BLaER1 treated with 17β-estradiol and CSF1 and Interleukin-3, amounts not matched to agents 10 nM and 100 nM (cell line): Measurements from ENCODE around the gene METTL27.

Source experiments
- H3K27ac ChIP-seq, 11 experiments: shearing (Covaris generic); formaldehyde crosslinking; 2 replicates each; pipeline ENCODE4 v1.8.1; 2022
- H3K27me3 ChIP-seq, 11 experiments: shearing (Covaris generic); formaldehyde crosslinking; 2 replicates each; pipeline ENCODE4 v1.8.1; 2022
- H3K36me3 ChIP-seq, 11 experiments: shearing (Covaris generic); formaldehyde crosslinking; 2 replicates each; pipeline ENCODE4 v1.8.1; 2022
- H3K4me1 ChIP-seq, 10 experiments: shearing (Covaris generic); formaldehyde crosslinking; 2 replicates each; pipeline ENCODE4 v1.8.1; 2022
- H3K4me2 ChIP-seq, 11 experiments: shearing (Covaris generic); formaldehyde crosslinking; 2 replicates each; pipeline ENCODE4 v1.8.1; 2022
- H3K4me3 ChIP-seq, 10 experiments: shearing (Covaris generic); formaldehyde crosslinking; 2 replicates each; pipeline ENCODE4 v1.8.1; 2022
- H3K9ac ChIP-seq, 11 experiments: shearing (Covaris generic); formaldehyde crosslinking; 2 replicates each; pipeline ENCODE4 v1.8.1; 2022
- H3K9me3 ChIP-seq, 11 experiments: shearing (Covaris generic); formaldehyde crosslinking; replicated peaks in 1 of 11; 2 replicates each; pipeline ENCODE4 v1.8.1; 2022
- H4K20me1 ChIP-seq, 11 experiments: shearing (Covaris generic); formaldehyde crosslinking; 2 replicates each; pipeline ENCODE4 v1.8.1; 2022
- Cebpa-rat ChIP-seq, 11 experiments: shearing (Covaris generic); IDR thresholded peaks; 2 replicates each; pipeline ENCODE4 v1.8.1; 2022

METTL27 gene

DNA sequence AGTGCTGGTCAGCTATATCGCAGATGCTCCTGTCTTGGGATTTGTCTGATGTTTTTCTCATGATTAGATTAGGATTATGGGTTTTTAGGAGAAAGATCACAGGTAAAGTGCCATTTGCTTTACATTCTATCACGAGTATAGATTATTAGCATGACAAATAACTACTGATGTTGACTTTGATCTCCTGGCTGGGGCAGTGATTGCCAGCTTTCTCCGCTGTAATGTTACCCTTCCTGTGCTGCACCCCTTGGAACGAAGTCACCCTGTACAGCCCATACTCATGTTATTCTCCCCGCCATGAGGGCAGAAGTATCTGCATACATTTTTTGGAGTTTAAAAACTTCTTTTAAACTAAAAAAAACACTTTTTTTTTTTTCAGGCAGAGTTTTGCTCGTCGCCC lies 22.3 kb downstream of the METTL27 start:
- TF ChIP-seq Cebpa-rat (IDR thresholded peaks at IDR 0.05): no peak
- Histone ChIP-seq H3K4me1 (peaks cover 6 to 22% (median 13%) of the 10 kb centered on the region in 10 experiments; a peak in 15 of 20 replicates), H3K4me2 (no peak overlapping the region)

DNA sequence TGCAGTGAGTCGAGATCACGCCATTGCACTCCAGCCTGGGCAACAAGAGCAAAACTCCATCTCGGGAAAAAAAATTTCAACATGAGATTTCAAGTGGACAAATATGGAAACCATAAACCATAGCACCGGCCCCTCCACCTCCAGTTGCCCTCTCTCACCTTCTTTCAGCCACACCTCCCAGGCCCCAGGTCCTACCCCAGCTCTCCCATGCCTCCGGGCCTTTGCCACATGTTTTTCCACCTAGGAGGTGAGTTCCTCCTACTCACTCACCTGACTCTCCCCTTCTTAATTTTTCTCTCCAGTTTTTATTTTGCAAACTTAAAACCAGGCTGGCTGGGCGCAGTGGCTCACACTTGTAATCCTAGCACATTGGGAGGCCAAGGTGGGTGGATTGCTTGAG lies 25.2 kb downstream of the METTL27 start:
- Histone ChIP-seq H3K27ac (no peak overlapping the region), H3K4me2 (no peak overlapping the region)

More for the DNA sequence above, 22.3 kb downstream of the METTL27 start:
- Histone ChIP-seq H3K9me3 (no peaks in the 10 kb centered on the region), H3K4me3 (no peak overlapping the region), H4K20me1 (no peaks in the 10 kb centered on the region), H3K9ac (no peak overlapping the region), H3K27ac (no peak overlapping the region), H3K36me3 (no peaks in the 10 kb centered on the region), H3K27me3 (no peaks in the 10 kb centered on the region)

DNA sequence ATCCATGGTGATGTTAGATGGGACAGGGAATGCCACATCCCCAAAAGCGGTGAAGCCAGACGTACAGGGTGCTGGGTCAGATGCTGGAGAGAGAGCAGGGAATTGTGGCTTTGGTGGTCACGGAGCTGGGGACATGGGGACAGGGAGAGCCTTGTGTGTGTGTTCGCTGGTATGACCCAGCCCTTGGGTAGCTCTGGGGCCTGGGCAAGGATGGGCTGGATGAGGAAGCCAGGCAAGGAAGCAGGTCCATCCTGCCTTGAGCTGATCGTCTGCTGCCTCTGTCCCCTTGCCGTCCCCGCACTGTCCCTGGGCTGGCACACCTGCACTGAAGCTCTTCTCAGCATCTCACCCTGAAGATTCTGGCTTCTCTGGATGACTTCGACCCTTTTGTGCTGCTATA lies 26.9 kb downstream of the METTL27 start:
- no peaks in the 10 kb centered on the region for H4K20me1 ChIP-seq
- H3K36me3 ChIP-seq: no peaks in the 10 kb centered on the region
- H3K4me2 ChIP-seq: no peak overlapping the region
- peaks cover 0 to 13% (median 5%) of the 10 kb centered on the region in 10 experiments; a peak in 10 of 20 replicates for H3K4me1 ChIP-seq
- no peak overlapping the region for H3K4me3 ChIP-seq
- no peak for TF ChIP-seq Cebpa-rat (IDR thresholded peaks at IDR 0.05)
- H3K27ac ChIP-seq: no peak overlapping the region
- H3K27me3 ChIP-seq: no peaks in the 10 kb centered on the region
- peaks cover 16 to 26% (median 22%) of the 10 kb centered on the region in 11 experiments for H3K9me3 ChIP-seq
- H3K9ac ChIP-seq: no peak overlapping the region

More for the DNA sequence above, 25.2 kb downstream of the METTL27 start:
- Histone ChIP-seq H3K27me3 (no peaks in the 10 kb centered on the region), H3K4me1 (peaks cover under 1 to 22% (median 9%) of the 10 kb centered on the region in 10 experiments; a peak in 12 of 20 replicates), H3K4me3 (no peak overlapping the region), H3K9me3 (peaks cover 16 to 22% (median 20%) of the 10 kb centered on the region in 11 experiments), H3K9ac (no peak overlapping the region), H3K36me3 (no peaks in the 10 kb centered on the region), H4K20me1 (no peaks in the 10 kb centered on the region)
- no peak for TF ChIP-seq Cebpa-rat (IDR thresholded peaks at IDR 0.05)

DNA sequence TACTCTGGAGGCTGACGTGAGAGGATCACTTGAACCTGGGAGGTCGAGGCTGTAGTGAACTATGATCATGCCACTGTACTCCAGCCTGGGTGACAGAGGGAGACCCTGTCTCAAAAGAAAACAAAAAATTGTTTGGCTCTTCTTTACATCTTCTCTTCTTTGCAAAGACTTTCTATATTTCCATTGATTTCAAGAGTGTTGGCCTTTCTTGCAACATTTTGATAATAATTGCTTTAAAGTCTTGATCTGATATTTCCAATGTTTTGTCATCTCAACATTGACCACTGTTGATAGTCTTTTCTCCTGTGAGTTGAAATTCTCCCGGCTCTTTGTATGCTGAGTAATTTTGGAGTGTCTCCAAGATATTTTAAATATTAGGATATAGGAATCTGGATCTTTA lies 29.3 kb downstream of the METTL27 start:
- H3K27me3 ChIP-seq: no peaks in the 10 kb centered on the region
- TF ChIP-seq Cebpa-rat (IDR thresholded peaks at IDR 0.05): no peak
- no peak overlapping the region for H3K4me2 ChIP-seq
- no peak overlapping the region for H3K27ac ChIP-seq
- H3K9me3 ChIP-seq: peaks cover 16 to 26% (median 22%) of the 10 kb centered on the region in 11 experiments
- H4K20me1 ChIP-seq: no peaks in the 10 kb centered on the region
- H3K9ac ChIP-seq: no peak overlapping the region
- no peaks in the 10 kb centered on the region for H3K36me3 ChIP-seq
- peaks cover 0 to 13% (median 4%) of the 10 kb centered on the region in 10 experiments; a peak in 10 of 20 replicates for H3K4me1 ChIP-seq
- H3K4me3 ChIP-seq: no peak overlapping the region

DNA sequence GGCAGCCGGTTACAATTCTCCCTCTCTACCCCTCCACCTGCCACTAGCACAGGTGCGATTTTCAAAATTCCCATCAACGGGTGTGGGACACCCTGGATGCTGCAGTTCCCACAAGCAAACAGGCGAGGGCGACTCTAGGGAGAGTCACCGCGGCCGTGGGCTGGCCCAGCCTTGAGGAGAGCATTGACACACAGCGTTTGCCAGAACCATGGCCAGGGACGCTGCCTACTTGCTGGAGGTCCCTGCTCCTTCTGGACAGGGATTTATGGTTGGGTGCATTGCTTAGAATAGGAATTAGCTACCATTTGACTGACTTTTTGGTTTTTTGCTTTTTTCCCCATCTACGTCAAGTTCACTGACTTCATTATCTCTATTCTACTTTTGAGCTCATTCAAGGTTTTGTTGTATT lies 30.6 kb downstream of the METTL27 start:
- Histone ChIP-seq H3K36me3 (no peaks in the 10 kb centered on the region), H4K20me1 (no peaks in the 10 kb centered on the region), H3K9ac (no peak overlapping the region), H3K4me3 (no peak overlapping the region), H3K27ac (no peak overlapping the region), H3K4me2 (no peak overlapping the region), H3K4me1 (peaks cover 0 to 13% (median 4%) of the 10 kb centered on the region in 10 experiments; a peak in 10 of 20 replicates), H3K9me3 (peaks cover 16 to 26% (median 22%) of the 10 kb centered on the region in 11 experiments), H3K27me3 (no peaks in the 10 kb centered on the region)
- no peak for TF ChIP-seq Cebpa-rat (IDR thresholded peaks at IDR 0.05)

DNA sequence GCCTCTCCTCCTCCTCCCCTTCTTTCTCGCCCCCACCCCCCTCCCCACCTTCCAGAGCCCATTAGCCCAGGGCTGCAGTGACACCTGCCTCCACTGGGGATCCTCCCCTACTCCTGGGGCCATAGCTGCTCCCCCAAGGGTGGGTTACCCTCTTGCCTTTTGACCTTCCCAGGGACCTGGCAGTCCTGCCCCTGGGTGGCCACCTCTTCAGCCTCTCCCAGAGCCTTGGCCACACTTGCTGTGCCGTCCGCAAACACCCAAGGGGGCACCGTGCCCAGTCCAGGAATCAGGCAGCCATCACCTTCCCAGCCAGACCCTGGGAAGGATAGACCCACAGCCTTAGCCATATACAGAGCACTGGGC lies 31.3 kb downstream of the METTL27 start:
- Histone ChIP-seq H4K20me1 (no peaks in the 10 kb centered on the region), H3K36me3 (no peaks in the 10 kb centered on the region), H3K27ac (no peak overlapping the region), H3K4me3 (no peak overlapping the region), H3K4me1 (peaks cover 0 to 13% (median 4%) of the 10 kb centered on the region in 10 experiments; a peak in 10 of 20 replicates), H3K9me3 (peaks cover 16 to 26% (median 22%) of the 10 kb centered on the region in 11 experiments), H3K27me3 (no peaks in the 10 kb centered on the region), H3K9ac (no peak overlapping the region), H3K4me2 (no peak overlapping the region)
- TF ChIP-seq Cebpa-rat (IDR thresholded peaks at IDR 0.05): no peak

DNA sequence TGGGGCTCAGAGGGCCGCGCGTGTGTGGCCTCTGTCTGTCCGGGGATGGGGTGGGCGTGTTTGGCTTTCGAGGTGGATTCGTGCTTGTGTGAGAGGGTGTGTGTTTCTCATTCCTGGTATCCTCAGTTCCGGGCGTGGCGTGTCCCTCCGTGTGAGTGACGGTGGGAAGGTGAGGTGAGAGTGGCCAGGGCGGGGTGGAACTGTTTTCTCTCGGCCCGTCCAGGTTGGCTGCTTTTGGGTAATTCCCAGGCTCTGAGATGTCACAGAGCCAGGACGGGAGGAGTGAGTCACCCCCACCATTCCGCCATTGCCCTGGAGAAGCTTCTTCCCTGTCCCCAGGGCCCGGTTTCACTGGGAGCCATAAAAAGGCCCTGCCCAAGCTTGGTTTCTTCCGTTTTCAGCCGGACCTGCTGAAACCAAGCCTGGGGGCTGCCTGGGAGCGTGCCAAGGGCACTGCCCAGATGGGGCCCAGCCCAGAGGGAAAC lies 32.8 kb downstream of the METTL27 start:
- Histone ChIP-seq H3K36me3 (no peaks in the 10 kb centered on the region), H3K27me3 (no peaks in the 10 kb centered on the region), H3K4me3 (no peak overlapping the region), H3K9ac (no peak overlapping the region), H3K4me1 (peaks cover 0 to 1% (median 0%) of the 10 kb centered on the region in 10 experiments; a peak in 3 of 20 replicates), H3K4me2 (no peak overlapping the region), H3K27ac (no peak overlapping the region), H3K9me3 (peaks cover 16 to 26% (median 22%) of the 10 kb centered on the region in 11 experiments), H4K20me1 (no peaks in the 10 kb centered on the region)
- TF ChIP-seq Cebpa-rat (IDR thresholded peaks at IDR 0.05): no peak

DNA sequence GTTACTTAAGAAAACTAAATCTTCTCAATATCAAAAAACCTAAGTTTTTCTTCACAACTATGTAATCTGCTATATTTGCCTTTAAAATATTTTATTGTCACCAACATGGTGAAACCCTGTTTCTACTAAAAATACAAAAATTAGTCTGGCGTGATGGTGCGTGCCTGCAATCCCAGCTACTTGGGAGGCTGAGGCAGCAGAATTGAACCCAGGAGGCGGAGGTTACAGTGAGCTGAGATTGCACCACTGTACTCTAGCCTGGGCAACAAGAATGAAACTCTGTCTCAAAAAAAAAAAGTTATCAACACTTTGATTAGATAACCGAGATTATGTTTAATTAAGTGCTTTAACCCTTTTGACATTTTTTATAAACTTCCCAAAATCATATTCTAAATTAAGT lies 39.9 kb downstream of the METTL27 start:
- H3K4me3 ChIP-seq: no peak overlapping the region
- no peak for TF ChIP-seq Cebpa-rat (IDR thresholded peaks at IDR 0.05)
- no peak overlapping the region for H3K4me2 ChIP-seq
- H3K9ac ChIP-seq: no peak overlapping the region
- H3K9me3 ChIP-seq: peaks cover 0 to 8% (median 0%) of the 10 kb centered on the region in 11 experiments; a peak in 3 of 22 replicates
- H3K27ac ChIP-seq: no peak overlapping the region
- H3K4me1 ChIP-seq: peaks cover 0 to 5% (median 0%) of the 10 kb centered on the region in 10 experiments; a peak in 2 of 20 replicates
- H3K36me3 ChIP-seq: no peaks in the 10 kb centered on the region
- no peaks in the 10 kb centered on the region for H3K27me3 ChIP-seq
- H4K20me1 ChIP-seq: no peaks in the 10 kb centered on the region; a peak in 1 of 22 replicates

DNA sequence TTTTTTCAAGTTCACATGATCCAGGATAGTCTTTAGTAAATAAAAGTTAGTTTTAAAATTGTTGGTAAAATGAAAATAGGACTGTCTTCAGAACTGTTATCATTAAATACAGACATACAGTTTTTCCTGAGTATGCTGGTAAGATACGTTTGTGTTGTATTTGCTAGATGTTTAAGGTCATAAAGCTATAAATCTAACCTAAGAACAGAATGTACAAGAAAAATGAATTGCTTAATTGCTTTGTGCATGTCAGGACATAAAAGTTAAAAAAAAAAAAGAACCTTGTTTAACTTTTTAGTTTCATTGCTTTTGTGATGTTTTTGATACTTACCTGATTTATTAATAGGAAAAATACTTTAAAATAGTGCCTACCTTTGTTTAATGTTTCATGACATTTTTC lies 40.7 kb downstream of the METTL27 start:
- H3K4me3 ChIP-seq: no peak overlapping the region

More for the DNA sequence above, 40.7 kb downstream of the METTL27 start:
- Histone ChIP-seq H4K20me1 (no peaks in the 10 kb centered on the region; a peak in 1 of 22 replicates), H3K9me3 (peaks cover 0 to 12% (median 3%) of the 10 kb centered on the region in 11 experiments; a peak in 4 of 22 replicates), H3K9ac (no peak overlapping the region), H3K4me1 (peaks cover 0 to 5% (median 0%) of the 10 kb centered on the region in 10 experiments; a peak in 2 of 20 replicates), H3K36me3 (no peaks in the 10 kb centered on the region), H3K4me2 (no peak overlapping the region), H3K27me3 (no peaks in the 10 kb centered on the region), H3K27ac (no peak overlapping the region)
- no peak for TF ChIP-seq Cebpa-rat (IDR thresholded peaks at IDR 0.05)
